ENCODE data around the gene PSMA5. TPM values are rescaled to one million over a fixed set of nuclear protein-coding genes. Genes with fewer than 3 reads are reported as not detected.

Gene PSMA5
- total RNA-seq, 6 donors from 2014 or later, result 15.2 to 69.5 (median 29.8) TPM

- ATAC-seq (ENCODE audit: low FRiP score in 2 of 2) (no peak), DNase-seq (no peak)
- 86 to 87% methylated on average over 1 of the region's 1 CpG for WGBS, 2 donors
Measured at GRCh38 chr1:109357616-109358015, 68.6 kb downstream of the PSMA5 start.

GRCh38 chr1:109356915-109357314, 69.3 kb downstream of the PSMA5 start:
- DNase-seq (no peak), ATAC-seq (ENCODE audit: low FRiP score in 2 of 2) (peak in 1 of 2 donors; percentile 53)
- Histone ChIP-seq H3K9me3 (no peaks in the 10 kb centered on the region), H3K27ac (no peak overlapping the region), H3K4me3 (no peak overlapping the region), H3K27me3 (no peaks in the 10 kb centered on the region), H3K36me3 (peaks cover 3 to 36% (median 11%) of the 10 kb centered on the region in 4 donors), H3K4me1 (peaks cover 4 to 15% (median 10%) of the 10 kb centered on the region in 4 donors)
- WGBS, 2 donors, result 96 to 100% methylated on average over 1 of the region's 1 CpG
- TF ChIP-seq EP300 (IDR thresholded peaks at IDR 0.05) (no peak), POLR2A (IDR thresholded peaks at IDR 0.05) (no peak), CTCF (IDR thresholded peaks at IDR 0.05) (no peak), POLR2AphosphoS5 (IDR thresholded peaks at IDR 0.05) (no peak)

More at GRCh38 chr1:109357616-109358015, 68.6 kb downstream of the PSMA5 start:
- TF ChIP-seq EP300 (IDR thresholded peaks at IDR 0.05), result no peak
- TF ChIP-seq POLR2AphosphoS5 (IDR thresholded peaks at IDR 0.05), result no peak
- no peak for TF ChIP-seq POLR2A (IDR thresholded peaks at IDR 0.05)
- no peak for TF ChIP-seq CTCF (IDR thresholded peaks at IDR 0.05)
- Histone ChIP-seq H3K9me3 (no peaks in the 10 kb centered on the region), H3K4me1 (peaks cover 4 to 15% (median 8%) of the 10 kb centered on the region in 4 donors), H3K36me3 (peaks cover 3 to 29% (median 8%) of the 10 kb centered on the region in 4 donors), H3K27me3 (no peaks in the 10 kb centered on the region), H3K4me3 (no peak overlapping the region), H3K27ac (no peak overlapping the region)

- no peak overlapping the region for H3K4me3 ChIP-seq
- peaks cover 7 to 13% (median 10%) of the 10 kb centered on the region in 4 donors for H3K4me1 ChIP-seq
- no peaks in the 10 kb centered on the region for H3K27me3 ChIP-seq
- TF ChIP-seq CTCF (IDR thresholded peaks at IDR 0.05), result no peak
- TF ChIP-seq POLR2A (IDR thresholded peaks at IDR 0.05), result no peak
- no peak for TF ChIP-seq EP300 (IDR thresholded peaks at IDR 0.05)
- no peak for TF ChIP-seq POLR2AphosphoS5 (IDR thresholded peaks at IDR 0.05)
- no peak for DNase-seq
- H3K36me3 ChIP-seq, result peaks cover 5 to 40% (median 13%) of the 10 kb centered on the region in 4 donors
- no peaks in the 10 kb centered on the region for H3K9me3 ChIP-seq
- 65 to 76% methylated on average over 1 of the region's 1 CpG for WGBS, 2 donors
- no peak for ATAC-seq (ENCODE audit: low FRiP score in 2 of 2)
- H3K27ac ChIP-seq, result no peak overlapping the region
Measured at GRCh38 chr1:109356505-109356904, 69.7 kb downstream of the PSMA5 start.

GRCh38 chr1:109354929-109355328, 71.3 kb downstream of the PSMA5 start:
- ATAC-seq (ENCODE audit: low FRiP score in 2 of 2), result no peak
- TF ChIP-seq EP300 (IDR thresholded peaks at IDR 0.05) (no peak), POLR2A (IDR thresholded peaks at IDR 0.05) (no peak), CTCF (IDR thresholded peaks at IDR 0.05) (no peak), POLR2AphosphoS5 (IDR thresholded peaks at IDR 0.05) (no peak)
- H3K9me3 ChIP-seq, result no peaks in the 10 kb centered on the region
- WGBS, 2 donors, result 98 to 100% methylated on average over 3 of the region's 3 CpGs
- no peak overlapping the region for H3K27ac ChIP-seq
- peaks cover 7 to 55% (median 21%) of the 10 kb centered on the region in 4 donors for H3K36me3 ChIP-seq
- no peaks in the 10 kb centered on the region for H3K27me3 ChIP-seq
- no peak overlapping the region for H3K4me3 ChIP-seq
- peaks cover 8 to 18% (median 16%) of the 10 kb centered on the region in 4 donors for H3K4me1 ChIP-seq
- DNase-seq, result no peak

GRCh38 chr1:109351457-109351856, 74.8 kb downstream of the PSMA5 start:
- Histone ChIP-seq H3K9me3 (no peaks in the 10 kb centered on the region), H3K36me3 (peaks cover 7 to 80% (median 31%) of the 10 kb centered on the region in 4 donors), H3K4me3 (no peak overlapping the region), H3K27ac (no peak overlapping the region), H3K4me1 (peaks cover 4 to 24% (median 14%) of the 10 kb centered on the region in 4 donors), H3K27me3 (no peaks in the 10 kb centered on the region)
- ATAC-seq (ENCODE audit: low FRiP score in 2 of 2), result no peak
- 75 to 79% methylated on average over 5 of the region's 5 CpGs for WGBS, 2 donors
- no peak for DNase-seq
- TF ChIP-seq POLR2AphosphoS5 (IDR thresholded peaks at IDR 0.05) (no peak), POLR2A (IDR thresholded peaks at IDR 0.05) (no peak), EP300 (IDR thresholded peaks at IDR 0.05) (no peak), CTCF (IDR thresholded peaks at IDR 0.05) (no peak)

All from upper lobe of left lung (tissue), 6 donors.